Measurements from ENCODE around the gene PKM.
"Not testable (repeated sequence)": the region's sequence is repeated elsewhere in the genome, so short reads cannot be mapped to it uniquely, and the experiment has no call there.

PKM gene

GRCh38 chr15:72175186-72176044 is 55.6 kb downstream of the PKM start:
- no peak for DNase-seq

GRCh38 chr15:72174551-72175165 is 56.3 kb downstream of the PKM start:
- no peak for DNase-seq

- DNase-seq = no peak
Observed at GRCh38 chr15:72173864-72174550, 57.0 kb downstream of the PKM start.

GRCh38 chr15:72173401-72173800 is 57.6 kb downstream of the PKM start:
- DNase-seq = no peak

- no peak for DNase-seq
Observed at GRCh38 chr15:72172796-72173195, 58.2 kb downstream of the PKM start.

- not testable (repeated sequence) for DNase-seq
Observed at GRCh38 chr15:72171978-72172377, 59.0 kb downstream of the PKM start.

- no peak for DNase-seq
Observed at GRCh38 chr15:72170691-72171090, 60.3 kb downstream of the PKM start.

GRCh38 chr15:72169921-72170611 is 60.9 kb downstream of the PKM start:
- DNase-seq = no peak

GRCh38 chr15:72169236-72169920 is 61.6 kb downstream of the PKM start:
- DNase-seq = no peak

GRCh38 chr15:72168808-72169190 is 62.2 kb downstream of the PKM start:
- DNase-seq = no peak

GRCh38 chr15:72168131-72168807 is 62.7 kb downstream of the PKM start:
- DNase-seq = peak; percentile 53

GRCh38 chr15:72167445-72167844 is 63.5 kb downstream of the PKM start:
- DNase-seq = no peak

- no peak for DNase-seq
Observed at GRCh38 chr15:72166716-72167417, 64.1 kb downstream of the PKM start.

GRCh38 chr15:72163719-72164118 is 67.3 kb downstream of the PKM start:
- DNase-seq = no peak

GRCh38 chr15:72162569-72162968 is 68.4 kb downstream of the PKM start:
- no peak for DNase-seq

- DNase-seq = no peak
Observed at GRCh38 chr15:72161361-72162132, 69.4 kb downstream of the PKM start.

- DNase-seq = no peak
Observed at GRCh38 chr15:72160696-72161245, 70.2 kb downstream of the PKM start.

- no peak for DNase-seq
Observed at GRCh38 chr15:72156928-72157327, 74.1 kb downstream of the PKM start.

- DNase-seq = peak; percentile 91
Observed at GRCh38 chr15:72155635-72156616, 75.1 kb downstream of the PKM start.
